AG10803 (cell line): ENCODE results near the gene MYBPC2.

Source experiments
- DNase-seq: peaks from one replicate; pipeline ENCODE4 v3.0.0; 2010; ENCODE audit warnings: low read depth
- H3K4me3 ChIP-seq: 2 replicates; pipeline ENCODE4 v1.5.1; 2011; ENCODE audit warnings: mild to moderate bottlenecking, low read length, control low read depth
- CTCF ChIP-seq: conservative IDR thresholded peaks from 2 replicates; pipeline ENCODE4 v1.5.1; 2011; ENCODE audit warnings: mild to moderate bottlenecking, low read length, control low read depth, inconsistent platforms

Gene MYBPC2

GRCh38 chr19:50451223-50451534 lies 18.5 kb downstream of the MYBPC2 start:
- no peak for TF ChIP-seq CTCF
- no peak overlapping the region for H3K4me3 ChIP-seq
- DNase-seq, result no peak

DNA sequence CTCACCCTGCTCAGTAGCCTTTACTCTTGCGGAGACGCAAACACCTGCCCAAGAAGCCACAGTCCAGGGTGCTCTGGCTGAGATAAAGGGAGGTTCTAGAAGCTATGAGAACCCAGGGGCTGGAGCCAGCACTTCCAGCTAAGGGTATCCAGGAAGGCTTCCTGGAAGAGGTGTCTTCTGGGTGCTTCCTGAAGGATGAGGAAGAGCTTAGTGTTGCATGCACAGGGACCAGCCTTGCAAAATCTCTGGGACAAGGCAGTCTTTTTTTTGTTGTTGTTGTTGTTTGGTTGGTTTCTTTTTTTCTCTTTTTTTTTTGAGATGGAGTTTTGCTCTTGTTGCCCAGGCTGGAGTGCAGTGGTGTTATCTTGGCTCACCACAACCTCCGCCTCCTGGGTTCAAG lies 20.6 kb downstream of the MYBPC2 start:
- TF ChIP-seq CTCF, result no peak
- DNase-seq, result no peak
- H3K4me3 ChIP-seq, result no peak overlapping the region

GRCh38 chr19:50455992-50456391 lies 23.3 kb downstream of the MYBPC2 start:
- no peak for DNase-seq
- TF ChIP-seq CTCF, result no peak
- no peak overlapping the region for H3K4me3 ChIP-seq

DNA sequence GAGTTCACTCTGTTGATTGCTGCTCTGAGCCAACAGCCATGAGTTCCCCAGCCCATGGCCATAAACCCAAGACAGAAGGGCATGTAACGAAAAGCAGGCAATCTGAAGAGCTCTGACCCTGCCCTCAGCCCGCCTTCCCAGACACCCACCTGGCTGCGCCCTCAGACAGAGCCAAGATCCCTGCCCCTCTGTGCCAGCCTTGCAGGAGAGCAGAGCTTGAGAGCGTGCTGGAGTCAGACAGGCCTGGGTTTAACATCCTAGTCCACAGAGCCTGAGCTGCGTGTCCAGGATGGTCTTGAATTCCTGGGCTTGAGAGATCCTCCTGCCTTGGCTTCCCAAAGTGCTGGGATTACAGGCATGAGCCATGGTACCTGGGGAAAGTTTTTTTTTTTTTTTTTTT lies 24.6 kb downstream of the MYBPC2 start:
- H3K4me3 ChIP-seq, result no peak overlapping the region
- no peak for TF ChIP-seq CTCF
- DNase-seq, result no peak

DNA sequence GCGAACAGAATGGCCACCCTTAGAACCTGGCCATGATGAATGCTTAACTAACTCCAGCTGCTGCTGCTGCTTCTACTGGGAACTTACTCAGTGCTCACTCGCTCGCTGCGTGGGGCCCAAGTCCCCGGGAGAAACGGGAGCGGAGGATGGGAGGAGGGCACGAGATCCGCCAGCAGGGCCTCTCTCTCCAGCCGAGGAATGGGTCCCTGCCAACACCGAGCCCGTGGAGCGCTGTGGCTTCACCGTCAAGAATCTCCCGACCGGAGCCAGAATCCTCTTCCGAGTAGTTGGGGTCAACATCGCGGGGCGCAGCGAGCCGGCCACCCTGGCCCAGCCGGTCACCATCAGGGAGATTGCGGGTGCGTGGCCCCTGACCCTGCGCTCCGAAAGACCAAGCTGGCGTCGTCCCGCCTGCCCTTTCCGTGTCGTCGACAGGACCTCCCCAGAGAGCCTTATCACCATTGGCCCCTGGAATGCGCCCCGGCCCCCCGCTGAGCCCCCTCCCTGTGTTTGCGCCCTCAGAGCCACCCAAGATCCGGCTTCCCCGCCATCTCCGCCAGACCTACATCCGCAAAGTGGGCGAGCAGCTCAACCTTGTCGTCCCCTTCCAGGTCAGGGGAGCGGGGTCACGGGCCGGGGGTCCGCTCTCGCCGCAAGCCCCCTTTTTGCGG lies 25.8 kb downstream of the MYBPC2 start:
- no peak for TF ChIP-seq CTCF
- no peak overlapping the region; the same call in 1 of the 2 replicates for H3K4me3 ChIP-seq
- DNase-seq, result peak; percentile 39

GRCh38 chr19:50459067-50459456 lies 26.4 kb downstream of the MYBPC2 start:
- no peak for DNase-seq

More at GRCh38 chr19:50459067-50459456, 26.4 kb downstream of the MYBPC2 start:
- TF ChIP-seq CTCF, result no peak
- no peak overlapping the region for H3K4me3 ChIP-seq
